CD4-positive, alpha-beta memory T cell (primary cell): ENCODE measurements around the gene NOL4L. TPM values are rescaled to one million over a fixed set of nuclear protein-coding genes. Genes with fewer than 3 reads are reported as not detected.
"Not testable (repeated sequence)": the region's sequence is repeated elsewhere in the genome, so short reads cannot be mapped to it uniquely, and the experiment has no call there.

ENCODE experiments used
- CTCF ChIA-PET: fragments of 350-600 bp; sonication (Branson Sonifier 250); formaldehyde crosslinking; loops from one replicate; lab custom pipeline; 2021; ENCODE audit warnings: inconsistent platforms; ENCODE audit not compliant: partially characterized antibody; lab: Charles Lee
- POLR2A ChIA-PET: fragments of 350-600 bp; sonication (Branson Sonifier 250); formaldehyde crosslinking; loops from one replicate; lab custom pipeline; 2021; ENCODE audit not compliant: partially characterized antibody; lab: Charles Lee
- DNase-seq, 5 donors: peaks; one replicate each; pipeline versions ENCODE4 v3.0.0 to v3.0.0-alpha.2; 2020 to 2022; ENCODE audit warnings: mixed read lengths in 1 of 5
- H3K27ac ChIP-seq: one replicate; pipeline ENCODE4 v1.7.0; 2013; ENCODE audit warnings: low read depth, low read length
- H3K27me3 ChIP-seq: 2 replicates; pipeline ENCODE4 v1.7.0; 2013; ENCODE audit warnings: mild to moderate bottlenecking, low read length, moderate library complexity; ENCODE audit not compliant: insufficient read depth
- H3K36me3 ChIP-seq: 2 replicates; pipeline ENCODE4 v1.7.0; 2013; ENCODE audit warnings: mild to moderate bottlenecking, low read length, moderate library complexity; ENCODE audit not compliant: insufficient read depth
- H3K4me1 ChIP-seq: 2 replicates; pipeline ENCODE4 v1.7.0; 2013; ENCODE audit warnings: mild to moderate bottlenecking, low read length, moderate library complexity; ENCODE audit not compliant: insufficient read depth
- H3K4me3 ChIP-seq, 2 donors: one replicate each; pipeline ENCODE4 v1.7.0; 2013; ENCODE audit warnings: low read length in 2 of 2, mild to moderate bottlenecking in 1 of 2
- H3K9me3 ChIP-seq, 2 donors: one replicate each; pipeline ENCODE4 v1.7.0; 2013; ENCODE audit warnings: low read length in 2 of 2, control low read depth in 1 of 2; ENCODE audit not compliant: control insufficient read depth in 1 of 2
- H3K27ac Mint-ChIP-seq, 7 donors: one replicate each; pipeline ENCODE4 v1.8.0; 2020 to 2021; ENCODE audit warnings: mixed read lengths in 7 of 7, mild to moderate bottlenecking in 6 of 7, inconsistent platforms in 3 of 7, moderate library complexity in 3 of 7
- H3K27me3 Mint-ChIP-seq, 2 donors: one replicate each; pipeline ENCODE4 v1.8.0; 2020 to 2021; ENCODE audit warnings: mixed read lengths in 2 of 2
- H3K36me3 Mint-ChIP-seq, 2 donors: one replicate each; pipeline ENCODE4 v1.8.0; 2020 to 2021; ENCODE audit warnings: mixed read lengths in 2 of 2, inconsistent platforms in 1 of 2, mild to moderate bottlenecking in 1 of 2
- H3K4me1 Mint-ChIP-seq, 4 donors: one replicate each; pipeline ENCODE4 v1.8.0; 2020 to 2021; ENCODE audit warnings: mixed read lengths in 4 of 4, mild to moderate bottlenecking in 1 of 4
- H3K4me3 Mint-ChIP-seq, 8 donors: one replicate each; pipeline ENCODE4 v1.8.0; 2020 to 2021; ENCODE audit warnings: mixed read lengths in 8 of 8, mild to moderate bottlenecking in 7 of 8, moderate library complexity in 6 of 8, inconsistent platforms in 3 of 8
- H3K9me3 Mint-ChIP-seq, 8 donors: one replicate each; pipeline ENCODE4 v1.8.0; 2020 to 2021; ENCODE audit warnings: mixed read lengths in 8 of 8, mild to moderate bottlenecking in 5 of 8, inconsistent platforms in 3 of 8, moderate library complexity in 1 of 8
- intact Hi-C: fragments of 100-400 bp; cut with micrococcal nuclease; formaldehyde crosslinking; loops from one replicate; pipeline ENCODE4 v1.15.1; 2023
- polyA plus RNA-seq, 2 donors: library from polyadenylated mRNA; unstranded; fragments of 300-500 nt; fragmentation: Illumina TruSeq; gene quantifications; one replicate each; pipeline ENCODE4 v1.2.3, GENCODE V29; 2021
- total RNA-seq, 2 experiments: library from RNA; stranded (reverse); gene quantifications; one replicate each; pipeline ENCODE4 v1.2.3, GENCODE V29; 2021

The NOL4L gene
- total and polyA plus RNA-seq, 4 experiments from 2014 or later = 7.0 to 74.2 (median 47.5) TPM

DNA sequence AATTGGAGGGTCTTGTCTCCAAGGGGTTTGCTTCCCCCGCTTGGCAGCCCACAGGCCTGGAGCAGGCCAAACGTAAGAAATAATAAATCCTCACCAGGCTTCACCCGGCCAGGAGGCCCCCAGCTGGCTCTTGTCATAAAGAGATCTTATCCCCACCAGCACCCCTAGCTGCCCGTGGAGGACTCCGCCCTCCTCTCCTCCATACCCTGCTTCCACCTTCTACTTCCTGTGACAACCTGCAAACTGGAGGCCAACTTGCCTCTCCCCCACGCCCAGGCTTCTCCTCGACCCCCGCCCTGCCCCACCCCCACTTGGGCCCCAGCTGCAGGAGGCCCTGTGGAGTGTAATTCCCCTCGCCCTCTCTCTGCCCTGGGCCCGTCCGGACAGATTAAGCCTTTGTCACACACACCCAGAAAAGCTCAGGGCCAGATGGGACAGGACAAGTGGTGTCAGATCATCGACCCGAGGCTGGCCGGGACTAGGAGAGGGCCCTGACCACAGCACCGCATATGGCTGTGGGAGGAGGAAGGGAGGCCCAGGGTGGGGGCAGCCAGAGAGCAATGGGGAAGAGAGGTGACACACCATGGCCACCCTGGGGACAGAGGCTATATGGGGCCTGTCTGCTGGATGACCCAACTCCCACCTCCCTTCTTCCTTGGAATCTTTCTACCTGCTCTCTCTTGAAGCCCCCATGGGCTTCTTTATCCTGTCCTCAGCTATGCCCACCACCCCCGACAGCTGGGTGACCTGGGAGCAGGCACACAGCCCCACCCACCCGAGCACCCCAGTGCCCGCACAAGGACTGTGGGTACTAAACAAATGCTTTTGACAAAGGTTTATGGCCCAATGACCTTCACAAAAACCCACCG is 3.9 kb downstream of the NOL4L start:
- Mint-ChIP-seq H3K36me3 (peaks cover 0 to 10% of the 10 kb centered on the region in 2 donors), H3K4me1 (peaks cover 7 to 44% (median 23%) of the 10 kb centered on the region in 4 donors), H3K27me3 (no peaks in the 10 kb centered on the region), H3K9me3 (peaks cover 0 to 3% (median 0%) of the 10 kb centered on the region in 8 donors), H3K4me3 (peak overlapping the region; percentile 70 to 86 (median 81)), H3K27ac (peak overlapping the region; percentile 83 to 93 (median 91))
- H3K9me3 ChIP-seq = no peaks in the 10 kb centered on the region
- H3K36me3 ChIP-seq = no peaks in the 10 kb centered on the region
- intact Hi-C loops = no loop called here
- peak overlapping the region; percentile 30 for H3K27ac ChIP-seq
- ChIA-PET POLR2A (interaction anchor here (0.7 to 13.4 kb wide), 5 partner anchors 8 to 57 kb away, joined by 3 to 283 read pairs (median 4); no protein-coding TSS in a partner anchor), CTCF (interaction anchor here (0.8 to 1.6 kb wide), 2 partner anchors 40 to 57 kb away, joined by 3 to 5 read pairs; no protein-coding TSS in a partner anchor)
- DNase-seq = peak in 3 of 5 donors; percentile 20 to 59 (median 24)
- peaks cover 73% of the 10 kb centered on the region for H3K4me1 ChIP-seq
- H3K4me3 ChIP-seq = peak overlapping the region in 1 of 2 donors; percentile 22
- no peaks in the 10 kb centered on the region for H3K27me3 ChIP-seq

DNA sequence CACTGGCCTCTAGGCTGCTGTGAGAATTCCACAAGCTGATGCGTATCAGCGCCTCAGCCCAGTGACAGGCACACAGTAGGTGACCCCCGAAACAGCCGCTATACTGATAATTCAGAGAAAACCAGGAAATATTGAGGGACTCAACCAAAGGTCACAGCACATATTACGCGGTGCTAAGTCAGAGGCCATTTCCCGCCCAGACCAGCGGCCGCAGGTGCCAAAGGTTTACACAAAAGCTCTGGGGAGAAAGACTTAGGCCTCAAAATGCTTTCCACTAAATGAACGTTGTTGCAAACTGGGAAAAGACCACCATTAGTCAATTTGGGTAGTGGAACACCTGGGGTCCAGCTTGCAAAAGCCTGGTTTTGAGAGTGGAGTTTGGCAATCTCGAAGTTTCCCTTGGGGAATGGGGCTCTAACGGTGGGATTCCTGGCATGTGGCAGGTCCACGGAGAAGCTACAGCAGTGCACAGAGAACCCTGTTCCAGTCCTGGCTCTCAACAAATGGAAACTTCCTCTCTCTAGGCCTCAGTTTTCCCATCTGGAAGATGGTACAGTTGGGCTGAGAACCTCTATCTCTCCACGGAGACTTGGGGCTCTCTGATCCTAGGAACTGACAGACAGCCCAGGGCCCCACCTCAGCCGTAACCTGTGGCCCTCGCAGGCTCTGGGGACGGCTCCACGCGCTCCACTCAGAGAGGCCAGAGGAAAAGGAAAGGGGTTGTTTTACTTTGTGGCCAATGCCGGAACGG is 4.7 kb downstream of the NOL4L start:
- Histone ChIP-seq H3K27ac (no peak overlapping the region), H3K4me3 (no peak overlapping the region), H3K36me3 (no peaks in the 10 kb centered on the region), H3K27me3 (no peaks in the 10 kb centered on the region), H3K9me3 (no peaks in the 10 kb centered on the region), H3K4me1 (peaks cover 73% of the 10 kb centered on the region)
- Mint-ChIP-seq H3K27ac (peak overlapping the region; percentile 8 to 93 (median 88)), H3K27me3 (no peaks in the 10 kb centered on the region), H3K4me1 (peaks cover 0 to 38% (median 17%) of the 10 kb centered on the region in 4 donors), H3K9me3 (no peaks in the 10 kb centered on the region), H3K4me3 (peak overlapping the region; percentile 11 to 86 (median 72)), H3K36me3 (peaks cover 0 to 4% of the 10 kb centered on the region in 2 donors)
- DNase-seq = no peak
- ChIA-PET CTCF (interaction anchor here (0.8 to 1.6 kb wide), 2 partner anchors 39 to 56 kb away, joined by 3 to 5 read pairs; no protein-coding TSS in a partner anchor), POLR2A (interaction anchor here (0.7 to 13.4 kb wide), 5 partner anchors 10 to 56 kb away, joined by 3 to 283 read pairs (median 5); no protein-coding TSS in a partner anchor)
- intact Hi-C loops = no loop called here

DNA sequence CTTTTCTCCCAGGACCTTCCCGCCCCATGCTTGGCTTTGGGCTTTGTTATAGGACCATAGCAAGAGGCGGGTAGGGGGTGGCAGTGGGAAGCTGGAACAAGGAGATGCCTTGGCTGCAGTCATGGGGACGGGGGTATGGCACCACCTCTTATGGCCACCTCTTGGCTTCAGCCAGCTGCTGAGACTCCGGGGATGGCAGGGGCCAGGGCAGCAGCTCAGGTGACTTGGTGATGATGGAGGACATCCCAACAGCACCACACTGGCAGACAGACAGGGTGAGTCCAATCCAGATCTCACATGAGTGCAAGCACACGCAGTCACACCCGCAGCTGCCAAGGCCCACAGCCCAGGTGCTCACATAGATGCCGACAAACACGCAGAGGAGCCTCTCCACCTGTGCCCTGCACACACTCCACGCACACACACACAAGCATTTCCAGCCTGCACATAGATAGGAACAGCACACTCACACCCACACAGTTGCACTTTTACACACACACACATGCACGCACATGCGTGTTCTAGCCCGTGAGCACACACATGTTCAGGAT is 6.2 kb downstream of the NOL4L start:
- Histone ChIP-seq H3K36me3 (no peaks in the 10 kb centered on the region), H3K4me3 (no peak overlapping the region), H3K27me3 (no peaks in the 10 kb centered on the region), H3K9me3 (no peaks in the 10 kb centered on the region), H3K27ac (no peak overlapping the region), H3K4me1 (peaks cover 88% of the 10 kb centered on the region)
- no peak for DNase-seq
- Mint-ChIP-seq H3K4me1 (peaks cover 0 to 40% (median 18%) of the 10 kb centered on the region in 4 donors), H3K36me3 (peaks cover 0 to 5% of the 10 kb centered on the region in 2 donors), H3K4me3 (peak overlapping the region in 6 of 8 donors; percentile 2 to 51 (median 29)), H3K9me3 (no peaks in the 10 kb centered on the region), H3K27ac (peak overlapping the region; percentile 50 to 93 (median 77)), H3K27me3 (no peaks in the 10 kb centered on the region)
- intact Hi-C loops = no loop called here
- ChIA-PET POLR2A (interaction anchor here (0.8 to 13.4 kb wide), 3 partner anchors 9 to 42 kb away, joined by 3 to 283 read pairs (median 6); no protein-coding TSS in a partner anchor), CTCF (interaction anchor here (1.9 kb wide), 1 partner anchor 38 kb away, joined by 6 read pairs; no protein-coding TSS in a partner anchor)

DNA sequence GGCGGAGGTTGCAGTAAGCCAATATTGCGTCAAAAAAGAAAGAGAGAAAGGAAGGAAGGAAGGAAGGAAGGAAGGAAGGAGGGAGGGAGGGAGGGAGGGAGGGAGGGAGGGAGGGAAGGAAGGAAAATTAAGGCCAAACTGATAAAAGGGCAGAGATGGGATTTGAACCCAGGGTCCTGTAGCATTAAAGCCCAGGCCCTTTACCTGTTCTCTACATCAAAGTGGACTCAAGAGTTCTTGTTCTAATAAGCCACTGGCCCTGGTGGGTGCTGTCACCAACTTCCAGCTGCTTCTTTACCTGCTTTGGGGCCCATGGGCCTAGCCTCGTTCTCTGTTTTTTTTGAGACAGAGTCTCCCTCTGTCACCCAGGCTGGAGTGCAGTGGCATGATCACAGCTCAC is 7.1 kb downstream of the NOL4L start:
- H3K27ac Mint-ChIP-seq = peak overlapping the region in 6 of 7 donors; percentile 54 to 93 (median 82)
- H3K4me1 ChIP-seq = peaks cover 96% of the 10 kb centered on the region
- H3K36me3 ChIP-seq, H3K9me3 Mint-ChIP-seq, H3K27me3 ChIP-seq, H3K9me3 ChIP-seq, DNase-seq, intact Hi-C loops, H3K4me3 ChIP-seq, H3K27me3 Mint-ChIP-seq, H3K27ac ChIP-seq, H3K36me3 Mint-ChIP-seq: not testable (repeated sequence)
- peaks cover 0 to 46% (median 18%) of the 10 kb centered on the region in 4 donors for H3K4me1 Mint-ChIP-seq
- peak overlapping the region in 3 of 8 donors; percentile 5 to 65 (median 27) for H3K4me3 Mint-ChIP-seq
- CTCF ChIA-PET = interaction anchor here (1.7 to 1.9 kb wide), 2 partner anchors 35 to 37 kb away, joined by 5 to 6 read pairs; no protein-coding TSS in a partner anchor
- POLR2A ChIA-PET = interaction anchor here (13.4 kb wide), 1 partner anchor 41 kb away, joined by 283 read pairs; no protein-coding TSS in a partner anchor

DNA sequence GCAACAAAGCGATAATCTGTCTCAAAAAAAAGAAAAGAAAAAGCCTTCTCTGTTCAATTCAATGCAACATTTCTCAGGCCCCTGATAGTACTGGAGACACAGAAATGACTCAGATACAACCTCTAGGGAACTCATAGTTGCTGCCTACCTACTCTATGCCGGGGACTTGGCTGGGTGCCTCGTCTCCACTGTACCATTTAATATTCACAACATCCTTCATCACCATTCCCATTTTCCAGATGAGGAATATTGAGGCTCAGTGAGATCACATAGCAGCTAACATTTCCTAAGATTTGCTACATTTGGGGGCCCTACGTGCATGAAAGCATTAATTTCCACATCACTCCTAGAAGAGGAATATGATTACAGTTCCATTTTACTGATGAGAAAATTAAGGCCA is 7.5 kb downstream of the NOL4L start:
- ChIA-PET CTCF (interaction anchor here (1.7 to 1.9 kb wide), 2 partner anchors 35 to 37 kb away, joined by 5 to 6 read pairs; no protein-coding TSS in a partner anchor), POLR2A (interaction anchor here (13.4 kb wide), 1 partner anchor 41 kb away, joined by 283 read pairs; no protein-coding TSS in a partner anchor)
- intact Hi-C loops = no loop called here
- Histone ChIP-seq H3K27ac (no peak overlapping the region), H3K4me3 (no peak overlapping the region), H3K9me3 (no peaks in the 10 kb centered on the region), H3K4me1 (peaks cover 96% of the 10 kb centered on the region), H3K27me3 (no peaks in the 10 kb centered on the region), H3K36me3 (no peaks in the 10 kb centered on the region)
- Mint-ChIP-seq H3K36me3 (peaks cover 0 to 9% of the 10 kb centered on the region in 2 donors), H3K9me3 (no peaks in the 10 kb centered on the region), H3K27ac (peak overlapping the region; percentile 54 to 93 (median 79)), H3K4me3 (peak overlapping the region in 4 of 8 donors; percentile 5 to 65 (median 24)), H3K4me1 (peaks cover 0 to 47% (median 18%) of the 10 kb centered on the region in 4 donors), H3K27me3 (no peaks in the 10 kb centered on the region)
- no peak for DNase-seq

DNA sequence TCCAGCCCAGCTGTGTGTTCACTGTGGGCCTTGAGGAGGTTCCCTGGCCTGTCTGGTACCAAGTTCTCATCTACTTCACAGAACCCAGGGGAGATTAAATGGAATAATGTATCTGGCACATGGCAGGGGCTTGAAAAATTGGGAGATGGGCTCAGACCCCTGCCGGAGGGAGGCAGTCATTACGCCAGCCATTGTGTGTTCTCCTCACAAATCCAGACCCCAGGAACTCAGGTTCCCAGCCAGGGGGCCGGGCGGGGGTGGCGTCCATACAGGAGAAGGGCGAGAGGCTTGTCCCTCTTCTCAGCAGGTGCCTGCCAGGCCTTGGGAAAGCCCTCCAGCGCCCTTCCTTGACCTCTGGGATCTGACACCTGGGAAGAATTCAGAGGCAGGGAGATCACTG is 8.1 kb downstream of the NOL4L start:
- H3K27ac Mint-ChIP-seq = peak overlapping the region in 6 of 7 donors; percentile 32 to 93 (median 82)
- POLR2A ChIA-PET = interaction anchor here (1.4 kb wide), 1 partner anchor 13 kb away, joined by 3 read pairs; no protein-coding TSS in a partner anchor
- H3K4me1 ChIP-seq = peaks cover 96% of the 10 kb centered on the region
- intact Hi-C loops = no loop called here
- H3K4me3 Mint-ChIP-seq = peak overlapping the region in 2 of 8 donors; percentile 27 to 65
- no peaks in the 10 kb centered on the region for H3K9me3 ChIP-seq
- H3K27ac ChIP-seq = no peak overlapping the region
- no peaks in the 10 kb centered on the region for H3K27me3 Mint-ChIP-seq
- peaks cover 5% of the 10 kb centered on the region for H3K36me3 ChIP-seq
- no peak for DNase-seq
- no peaks in the 10 kb centered on the region for H3K27me3 ChIP-seq
- CTCF ChIA-PET = interaction anchor here (1.0 to 1.7 kb wide), 3 partner anchors 34 to 84 kb away, joined by 3 to 5 read pairs (median 3); no protein-coding TSS in a partner anchor
- no peaks in the 10 kb centered on the region for H3K9me3 Mint-ChIP-seq
- H3K4me3 ChIP-seq = no peak overlapping the region
- H3K4me1 Mint-ChIP-seq = peaks cover 0 to 51% (median 22%) of the 10 kb centered on the region in 4 donors
- H3K36me3 Mint-ChIP-seq = peaks cover 0 to 14% of the 10 kb centered on the region in 2 donors
